ENCODE data around the gene MYL10.

Gene MYL10

GRCh38 chr7:101602484-101603241 is 26.4 kb downstream of the MYL10 start:
- Histone ChIP-seq H3K9me3 (ENCODE audit: control insufficient read depth in 5 of 5, low read length in 5 of 5) (no peaks in the 10 kb centered on the region), H3K27me3 (ENCODE audit: control insufficient read depth in 5 of 5, insufficient read depth in 4 of 5, low read length in 5 of 5) (peaks cover 0 to 9% (median 3%) of the 10 kb centered on the region in 5 donors), H3K4me1 (ENCODE audit: control insufficient read depth in 5 of 5, insufficient read depth in 5 of 5, low read length in 5 of 5) (peaks cover 0 to 13% (median 6%) of the 10 kb centered on the region in 5 donors), H3K9ac (ENCODE audit: low read length in 5 of 5) (peak overlapping the region in 1 of 5 donors; percentile 26), H3K36me3 (ENCODE audit: control insufficient read depth in 5 of 5, insufficient read depth in 5 of 5, low read length in 5 of 5) (no peaks in the 10 kb centered on the region), H3K4me3 (ENCODE audit: low read depth in 1 of 5, low read length in 5 of 5) (no peak overlapping the region), H3K27ac (ENCODE audit: low read depth, low read length) (no peak overlapping the region)

- Histone ChIP-seq H3K27me3 (ENCODE audit: control insufficient read depth in 5 of 5, insufficient read depth in 4 of 5, low read length in 5 of 5) (peaks cover 0 to 9% (median 3%) of the 10 kb centered on the region in 5 donors), H3K9ac (ENCODE audit: low read length in 5 of 5) (no peak overlapping the region), H3K36me3 (ENCODE audit: control insufficient read depth in 5 of 5, insufficient read depth in 5 of 5, low read length in 5 of 5) (no peaks in the 10 kb centered on the region), H3K4me3 (ENCODE audit: low read depth in 1 of 5, low read length in 5 of 5) (no peak overlapping the region), H3K9me3 (ENCODE audit: control insufficient read depth in 5 of 5, low read length in 5 of 5) (no peaks in the 10 kb centered on the region), H3K4me1 (ENCODE audit: control insufficient read depth in 5 of 5, insufficient read depth in 5 of 5, low read length in 5 of 5) (peaks cover 0 to 13% (median 6%) of the 10 kb centered on the region in 5 donors), H3K27ac (ENCODE audit: low read depth, low read length) (no peak overlapping the region)
Measured at GRCh38 chr7:101602082-101602481, 27.0 kb downstream of the MYL10 start.

- Histone ChIP-seq H3K36me3 (ENCODE audit: control insufficient read depth in 5 of 5, insufficient read depth in 5 of 5, low read length in 5 of 5) (no peaks in the 10 kb centered on the region), H3K27ac (ENCODE audit: low read depth, low read length) (no peak overlapping the region), H3K4me1 (ENCODE audit: control insufficient read depth in 5 of 5, insufficient read depth in 5 of 5, low read length in 5 of 5) (peaks cover 0 to 13% (median 6%) of the 10 kb centered on the region in 5 donors), H3K9me3 (ENCODE audit: control insufficient read depth in 5 of 5, low read length in 5 of 5) (no peaks in the 10 kb centered on the region), H3K27me3 (ENCODE audit: control insufficient read depth in 5 of 5, insufficient read depth in 4 of 5, low read length in 5 of 5) (peaks cover 0 to 9% (median 3%) of the 10 kb centered on the region in 5 donors), H3K9ac (ENCODE audit: low read length in 5 of 5) (no peak overlapping the region), H3K4me3 (ENCODE audit: low read depth in 1 of 5, low read length in 5 of 5) (no peak overlapping the region)
Measured at GRCh38 chr7:101599787-101600186, 29.3 kb downstream of the MYL10 start.

- Histone ChIP-seq H3K4me1 (ENCODE audit: control insufficient read depth in 5 of 5, insufficient read depth in 5 of 5, low read length in 5 of 5) (peaks cover 0 to 13% (median 6%) of the 10 kb centered on the region in 5 donors), H3K27ac (ENCODE audit: low read depth, low read length) (no peak overlapping the region), H3K36me3 (ENCODE audit: control insufficient read depth in 5 of 5, insufficient read depth in 5 of 5, low read length in 5 of 5) (no peaks in the 10 kb centered on the region), H3K9ac (ENCODE audit: low read length in 5 of 5) (peak overlapping the region in 1 of 5 donors; percentile 17), H3K4me3 (ENCODE audit: low read depth in 1 of 5, low read length in 5 of 5) (no peak overlapping the region), H3K27me3 (ENCODE audit: control insufficient read depth in 5 of 5, insufficient read depth in 4 of 5, low read length in 5 of 5) (peaks cover 0 to 9% (median 3%) of the 10 kb centered on the region in 5 donors), H3K9me3 (ENCODE audit: control insufficient read depth in 5 of 5, low read length in 5 of 5) (no peaks in the 10 kb centered on the region)
Measured at GRCh38 chr7:101598986-101599771, 29.9 kb downstream of the MYL10 start.

- Histone ChIP-seq H3K9ac (ENCODE audit: low read length in 5 of 5) (peak overlapping the region in 1 of 5 donors; percentile 17), H3K27me3 (ENCODE audit: control insufficient read depth in 5 of 5, insufficient read depth in 4 of 5, low read length in 5 of 5) (peaks cover 0 to 9% (median 3%) of the 10 kb centered on the region in 5 donors), H3K27ac (ENCODE audit: low read depth, low read length) (no peak overlapping the region), H3K4me1 (ENCODE audit: control insufficient read depth in 5 of 5, insufficient read depth in 5 of 5, low read length in 5 of 5) (peaks cover 0 to 13% (median 6%) of the 10 kb centered on the region in 5 donors), H3K4me3 (ENCODE audit: low read depth in 1 of 5, low read length in 5 of 5) (no peak overlapping the region), H3K9me3 (ENCODE audit: control insufficient read depth in 5 of 5, low read length in 5 of 5) (no peaks in the 10 kb centered on the region), H3K36me3 (ENCODE audit: control insufficient read depth in 5 of 5, insufficient read depth in 5 of 5, low read length in 5 of 5) (no peaks in the 10 kb centered on the region)
Measured at GRCh38 chr7:101598422-101598985, 30.6 kb downstream of the MYL10 start.

GRCh38 chr7:101597941-101598340 is 31.2 kb downstream of the MYL10 start:
- Histone ChIP-seq H3K4me3 (ENCODE audit: low read depth in 1 of 5, low read length in 5 of 5) (no peak overlapping the region), H3K4me1 (ENCODE audit: control insufficient read depth in 5 of 5, insufficient read depth in 5 of 5, low read length in 5 of 5) (peaks cover 0 to 13% (median 6%) of the 10 kb centered on the region in 5 donors), H3K9me3 (ENCODE audit: control insufficient read depth in 5 of 5, low read length in 5 of 5) (no peaks in the 10 kb centered on the region), H3K27me3 (ENCODE audit: control insufficient read depth in 5 of 5, insufficient read depth in 4 of 5, low read length in 5 of 5) (peaks cover 0 to 9% (median 3%) of the 10 kb centered on the region in 5 donors), H3K27ac (ENCODE audit: low read depth, low read length) (no peak overlapping the region), H3K9ac (ENCODE audit: low read length in 5 of 5) (no peak overlapping the region), H3K36me3 (ENCODE audit: control insufficient read depth in 5 of 5, insufficient read depth in 5 of 5, low read length in 5 of 5) (no peaks in the 10 kb centered on the region)

- Histone ChIP-seq H3K36me3 (ENCODE audit: control insufficient read depth in 5 of 5, insufficient read depth in 5 of 5, low read length in 5 of 5) (no peaks in the 10 kb centered on the region), H3K27me3 (ENCODE audit: control insufficient read depth in 5 of 5, insufficient read depth in 4 of 5, low read length in 5 of 5) (peaks cover 0 to 7% (median 3%) of the 10 kb centered on the region in 5 donors), H3K4me1 (ENCODE audit: control insufficient read depth in 5 of 5, insufficient read depth in 5 of 5, low read length in 5 of 5) (peaks cover 0 to 7% (median 6%) of the 10 kb centered on the region in 5 donors), H3K27ac (ENCODE audit: low read depth, low read length) (no peak overlapping the region), H3K4me3 (ENCODE audit: low read depth in 1 of 5, low read length in 5 of 5) (no peak overlapping the region), H3K9me3 (ENCODE audit: control insufficient read depth in 5 of 5, low read length in 5 of 5) (no peaks in the 10 kb centered on the region), H3K9ac (ENCODE audit: low read length in 5 of 5) (no peak overlapping the region)
Measured at GRCh38 chr7:101596898-101597297, 32.2 kb downstream of the MYL10 start.

- Histone ChIP-seq H3K9me3 (ENCODE audit: control insufficient read depth in 5 of 5, low read length in 5 of 5) (no peaks in the 10 kb centered on the region), H3K9ac (ENCODE audit: low read length in 5 of 5) (no peak overlapping the region), H3K27me3 (ENCODE audit: control insufficient read depth in 5 of 5, insufficient read depth in 4 of 5, low read length in 5 of 5) (peaks cover 0 to 2% (median 0%) of the 10 kb centered on the region in 5 donors), H3K36me3 (ENCODE audit: control insufficient read depth in 5 of 5, insufficient read depth in 5 of 5, low read length in 5 of 5) (no peaks in the 10 kb centered on the region), H3K27ac (ENCODE audit: low read depth, low read length) (no peak overlapping the region), H3K4me3 (ENCODE audit: low read depth in 1 of 5, low read length in 5 of 5) (no peak overlapping the region), H3K4me1 (ENCODE audit: control insufficient read depth in 5 of 5, insufficient read depth in 5 of 5, low read length in 5 of 5) (peaks cover 0 to 7% (median 6%) of the 10 kb centered on the region in 5 donors)
Measured at GRCh38 chr7:101595766-101596537, 33.1 kb downstream of the MYL10 start.

- H3K27me3 ChIP-seq (ENCODE audit: control insufficient read depth in 5 of 5, insufficient read depth in 4 of 5, low read length in 5 of 5) = peaks cover 0 to 2% (median 0%) of the 10 kb centered on the region in 5 donors
- H3K9ac ChIP-seq (ENCODE audit: low read length in 5 of 5) = no peak overlapping the region
- H3K4me3 ChIP-seq (ENCODE audit: low read depth in 1 of 5, low read length in 5 of 5) = no peak overlapping the region
- no peaks in the 10 kb centered on the region for H3K36me3 ChIP-seq (ENCODE audit: control insufficient read depth in 5 of 5, insufficient read depth in 5 of 5, low read length in 5 of 5)
- no peak overlapping the region for H3K27ac ChIP-seq (ENCODE audit: low read depth, low read length)
- no peaks in the 10 kb centered on the region for H3K9me3 ChIP-seq (ENCODE audit: control insufficient read depth in 5 of 5, low read length in 5 of 5)
- peaks cover 0 to 7% (median 6%) of the 10 kb centered on the region in 5 donors for H3K4me1 ChIP-seq (ENCODE audit: control insufficient read depth in 5 of 5, insufficient read depth in 5 of 5, low read length in 5 of 5)
Measured at GRCh38 chr7:101595246-101595645, 33.9 kb downstream of the MYL10 start.
